Heart right ventricle (tissue), 16 donors: Measurements from ENCODE around the gene ZNF485. TPM values are rescaled to one million over a fixed set of nuclear protein-coding genes. Genes with fewer than 3 reads are reported as not detected.

Experiments used
- ATAC-seq, 8 donors: fragments of 200-7000 bp; cut with Tn5 transposase; one replicate each; pipeline ENCODE4 v1.9.1; 2020; ENCODE audit warnings: mild to moderate bottlenecking in 8 of 8, moderate library complexity in 8 of 8, moderate number of reproducible peaks in 1 of 8
- DNase-seq, 2 donors: peaks; one replicate each; pipeline ENCODE4 v3.0.0-alpha.2; 2020
- H3K27ac ChIP-seq, 10 donors: fragments of 200-600 bp; sonication (generic) in 2 of 10; one replicate each; pipeline versions ENCODE4 v1.5.0 to v1.8.0; 2020 to 2022; ENCODE audit warnings: mild to moderate bottlenecking in 3 of 10
- H3K27me3 ChIP-seq, 7 donors: fragments of 200-600 bp; one replicate each; pipeline ENCODE4 v1.8.0; 2021 to 2022; ENCODE audit warnings: mild to moderate bottlenecking in 2 of 7
- H3K36me3 ChIP-seq, 9 donors: fragments of 200-600 bp; sonication (generic) in 1 of 9; one replicate each; pipeline versions ENCODE4 v1.5.0 to v1.8.0; 2020 to 2022; ENCODE audit warnings: mild to moderate bottlenecking in 2 of 9
- H3K4me1 ChIP-seq, 9 donors: fragments of 200-600 bp; sonication (generic) in 1 of 9; one replicate each; pipeline versions ENCODE4 v1.5.0 to v1.8.0; 2020 to 2022; ENCODE audit warnings: mild to moderate bottlenecking in 4 of 9
- H3K4me3 ChIP-seq, 10 donors: fragments of 200-600 bp; sonication (generic) in 2 of 10; one replicate each; pipeline versions ENCODE4 v1.5.0 to v1.8.0; 2020 to 2022; ENCODE audit warnings: mild to moderate bottlenecking in 7 of 10, moderate library complexity in 2 of 10
- H3K9me3 ChIP-seq, 11 donors: fragments of 200-600 bp in 10 of 11; sonication (generic) in 2 of 11; one replicate each; pipeline versions ENCODE4 v1.5.0 to v1.8.0; 2013 to 2022; ENCODE audit warnings: mild to moderate bottlenecking in 2 of 11, control low read depth in 1 of 11, moderate library complexity in 1 of 11
- WGBS, 2 donors: extraction: QIAGEN DNeasy Blood & Tissue Kit; methylation state at CpG; one replicate each; pipeline ENCODE4 v1.1.7; 2013; ENCODE audit warnings: inconsistent platforms in 1 of 2; 5-methylcytosine and 5-hydroxymethylcytosine counted together
- intact Hi-C, 10 donors: fragments of 100-400 bp; cut with DNase I; formaldehyde crosslinking; loops; one replicate each; pipeline versions ENCODE4 v1.11.1 to v1.14.2; 2022
- polyA plus RNA-seq, 2 donors: library from polyadenylated mRNA; stranded (reverse); fragments of 200-250 nt; gene quantifications; one replicate each; pipeline ENCODE4 v1.2.3, GENCODE V29; 2013
- total RNA-seq, 10 donors: library from RNA; stranded (reverse); fragmentation: NEBNext Ultra II Directional in 3 of 10; extraction: Animal tissue kit (Norgen Biotek cat#: 25700) in 3 of 10; gene quantifications; one replicate each; pipeline versions ENCODE4 v1.2.1 to v1.2.4, GENCODE V29; 2021 to 2023
- TF ChIP-seq, protein P1 (sequence below), 9 donors: fragments of 200-600 bp; sonication (generic) in 2 of 9; IDR thresholded peaks; one replicate each; pipeline versions ENCODE4 v1.5.0 to v1.8.0; 2021 to 2022; ENCODE audit warnings: antibody characterized with exemption in 9 of 9, mild to moderate bottlenecking in 5 of 9, moderate library complexity in 1 of 9
- donor health status: Arrhythmogenic right ventricular cardiomyopathy.
- donor health status: ischemic (EF 13 %, LVEDD 7.1; RV severe dilation, severe dysfunction).
- donor health status: healthy with polysubstance abuse.
- donor health status: DM: no; HTN: yes; CAD: no.
- donor health status: DM: no; HTN: no; CAD: no.
- donor health status: ischemic (EF 25% LVEDD 6.9; RV normal size, moderate dysfunction).
- donor health status: ischemic (EF 25% LVEDD 5.7; RV mildly dilated, moderate dysfunction).
- donor health status: healthy.
- donor health status: DM: yes; HTN: yes; CAD: no.
- donor health status: Ischemic cardiomyopathy.
- donor health status: ischemic (EF 35%, LVEDD 5.7; RV mildly dilated, moderate dysfunction).
- donor health status: nonischemic (EF 11% LVEDD 7.7; RV severe dilation, severe dysfunction).
- donor health status: DM: yes; HTN: yes; CAD: no.
- donor health status: PGD.
- donor health status: ischemic (EF 29% LVEDD 5.4; RV normal size, mild dysfunction).
- donor health status: nonischemic (EF 23%, LVEDD 6.1; RV moderate dilation, normal function).

The ZNF485 gene
- total and polyA plus RNA-seq, 12 donors: 0.81 to 2.3 (median 1.5) TPM

DNA sequence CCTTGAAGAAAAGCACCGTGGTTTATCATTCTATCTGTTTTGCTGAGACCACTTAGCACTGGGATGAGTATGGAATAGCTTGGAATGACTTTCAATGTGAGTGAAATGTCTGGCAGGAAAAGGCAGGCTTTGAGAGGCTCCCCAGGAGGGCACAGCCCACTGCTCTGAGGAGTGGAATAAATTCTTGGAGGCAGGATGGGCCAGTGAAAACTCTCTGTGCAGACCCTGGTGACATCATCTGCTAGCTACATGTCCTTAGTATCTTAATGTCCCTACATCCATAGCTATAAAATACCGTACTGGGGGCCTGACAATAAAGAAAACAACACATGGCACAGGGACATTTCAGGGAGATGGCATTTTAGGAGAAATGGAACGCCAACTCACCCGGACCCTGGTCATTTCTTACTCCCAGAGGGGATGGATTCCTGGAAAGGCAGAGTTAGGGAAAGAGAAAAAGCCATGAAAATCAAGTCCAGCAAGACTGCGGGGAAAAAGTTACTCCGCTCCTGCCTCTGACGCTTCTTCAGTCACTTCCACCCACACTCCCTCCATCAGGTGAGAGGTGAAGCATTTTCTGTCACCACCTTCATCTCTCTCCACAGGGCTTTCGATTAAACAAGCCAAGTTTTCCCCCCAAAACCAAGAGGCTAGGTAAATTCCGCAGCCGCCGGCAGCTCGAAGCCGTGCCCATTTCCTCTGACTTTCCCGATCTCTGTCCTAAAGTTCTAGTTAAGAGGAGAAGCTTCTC lies 32.8 kb upstream of the ZNF485 start:
- DNase-seq (no peak), ATAC-seq (no peak)
- H3K27ac ChIP-seq: peak overlapping the region in 9 of 10 donors; percentile 52 to 83 (median 60)
- intact Hi-C loops: no loop called here
- TF ChIP-seq, protein P1, sequence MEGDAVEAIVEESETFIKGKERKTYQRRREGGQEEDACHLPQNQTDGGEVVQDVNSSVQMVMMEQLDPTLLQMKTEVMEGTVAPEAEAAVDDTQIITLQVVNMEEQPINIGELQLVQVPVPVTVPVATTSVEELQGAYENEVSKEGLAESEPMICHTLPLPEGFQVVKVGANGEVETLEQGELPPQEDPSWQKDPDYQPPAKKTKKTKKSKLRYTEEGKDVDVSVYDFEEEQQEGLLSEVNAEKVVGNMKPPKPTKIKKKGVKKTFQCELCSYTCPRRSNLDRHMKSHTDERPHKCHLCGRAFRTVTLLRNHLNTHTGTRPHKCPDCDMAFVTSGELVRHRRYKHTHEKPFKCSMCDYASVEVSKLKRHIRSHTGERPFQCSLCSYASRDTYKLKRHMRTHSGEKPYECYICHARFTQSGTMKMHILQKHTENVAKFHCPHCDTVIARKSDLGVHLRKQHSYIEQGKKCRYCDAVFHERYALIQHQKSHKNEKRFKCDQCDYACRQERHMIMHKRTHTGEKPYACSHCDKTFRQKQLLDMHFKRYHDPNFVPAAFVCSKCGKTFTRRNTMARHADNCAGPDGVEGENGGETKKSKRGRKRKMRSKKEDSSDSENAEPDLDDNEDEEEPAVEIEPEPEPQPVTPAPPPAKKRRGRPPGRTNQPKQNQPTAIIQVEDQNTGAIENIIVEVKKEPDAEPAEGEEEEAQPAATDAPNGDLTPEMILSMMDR (IDR thresholded peaks at IDR 0.05): no peak
- H3K36me3 ChIP-seq: peaks cover 0 to under 1% (median 0%) of the 10 kb centered on the region in 9 donors
- no peaks in the 10 kb centered on the region for H3K9me3 ChIP-seq
- H3K27me3 ChIP-seq: no peaks in the 10 kb centered on the region
- H3K4me3 ChIP-seq: peak overlapping the region; percentile 7 to 74 (median 63)
- H3K4me1 ChIP-seq: peaks cover 0 to 20% (median 14%) of the 10 kb centered on the region in 9 donors
- WGBS, 2 donors: 42 to 44% methylated on average over 14 of the region's 14 CpGs

DNA sequence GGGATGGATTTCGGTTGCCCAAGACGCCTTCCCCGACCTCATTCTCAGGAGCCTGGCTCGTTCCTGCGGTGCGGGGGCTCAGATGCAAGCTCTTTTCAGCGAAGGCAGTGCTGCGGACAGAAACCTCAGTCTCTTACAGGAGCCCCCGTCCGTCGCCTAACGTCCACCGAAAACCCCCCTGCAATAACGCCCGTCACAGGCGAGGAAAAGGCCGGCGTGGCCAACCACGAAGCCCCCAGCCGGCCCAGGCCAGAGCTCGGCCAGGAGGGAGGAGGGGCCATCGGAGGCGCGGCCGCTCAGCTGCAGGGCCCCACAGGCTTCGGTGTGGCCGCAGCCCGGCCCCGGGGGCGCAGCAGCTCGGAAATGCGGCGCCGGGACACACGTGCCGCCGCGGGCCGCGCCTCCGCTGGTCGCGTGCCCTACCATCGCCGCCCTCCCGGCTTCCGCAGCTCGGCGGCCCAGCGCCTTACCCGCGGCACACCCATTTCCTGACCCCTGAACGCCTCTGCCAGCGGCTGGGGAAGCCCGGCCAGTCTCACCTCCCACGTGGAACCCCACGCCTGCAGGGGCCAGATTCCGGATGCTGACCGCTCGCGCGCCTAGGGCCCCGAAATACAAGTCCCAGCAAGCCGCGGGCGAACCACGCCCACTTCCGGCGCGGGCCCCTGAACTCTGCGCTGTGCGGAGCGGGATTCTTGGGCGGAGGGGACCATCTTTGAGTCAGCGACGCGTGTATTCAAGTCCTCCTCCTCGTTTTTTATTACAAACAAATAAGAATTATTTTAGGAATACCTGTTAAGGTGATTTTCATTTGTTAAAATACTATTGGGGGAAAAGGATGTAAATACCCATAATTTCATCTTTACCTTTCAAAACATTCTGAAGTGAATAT lies 32.0 kb upstream of the ZNF485 start, which contains the start of gene ZNF239:
Gene ZNF239, minus strand, starts transcription at position 616 of the 892 bp plus-strand sequence. CDS start 16,537 bp downstream, outside the sequence.
- intact Hi-C loops: loop anchor here in 1 of 10 donors (2.0 kb wide), 1 partner anchor 75 kb away; the partner anchor contains the start of gene ZNF32
- 1 to 4% methylated on average over 76 to 78 of the region's 78 CpGs for WGBS, 2 donors
- no peaks in the 10 kb centered on the region for H3K9me3 ChIP-seq
- H3K36me3 ChIP-seq: no peaks in the 10 kb centered on the region
- peak within 1 kb of the TSS in 9 of 10 donors; percentile 52 to 83 (median 60) for H3K27ac ChIP-seq
- peak; percentile 95 to 99 (median 98) for ATAC-seq
- H3K4me3 ChIP-seq: peak within 1 kb of the TSS; percentile 7 to 74 (median 63)
- TF ChIP-seq, protein P1 (IDR thresholded peaks at IDR 0.05): peak in 1 of 9 donors; percentile 15
- no peaks in the 10 kb centered on the region for H3K27me3 ChIP-seq
- peaks cover 0 to 20% (median 14%) of the 10 kb centered on the region in 9 donors for H3K4me1 ChIP-seq
- peak; percentile 91 to 92 for DNase-seq

DNA sequence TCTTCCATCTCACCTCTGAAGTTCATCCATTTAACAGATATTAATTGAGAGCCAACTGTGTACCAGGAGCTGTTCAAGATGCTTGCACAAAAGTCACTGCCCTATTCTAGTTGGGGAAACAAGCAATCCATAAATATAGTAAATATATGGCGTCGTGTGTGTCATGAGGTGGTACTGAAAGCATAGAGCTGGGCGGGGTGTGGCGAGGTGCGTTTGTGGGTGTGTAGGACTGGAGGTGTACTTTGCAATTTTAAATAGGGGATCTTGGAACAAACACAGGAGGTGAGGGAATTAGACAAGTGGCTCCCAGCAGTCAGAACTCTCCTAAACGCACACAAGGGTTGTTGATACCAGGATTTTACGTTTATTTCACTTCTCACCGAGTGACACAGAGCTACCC lies 31.3 kb upstream of the ZNF485 start:
- 91 to 93% methylated on average over 8 of the region's 8 CpGs for WGBS, 2 donors
- H3K36me3 ChIP-seq: no peaks in the 10 kb centered on the region
- peak overlapping the region in 9 of 10 donors; percentile 48 to 74 (median 63) for H3K4me3 ChIP-seq
- TF ChIP-seq, protein P1 (IDR thresholded peaks at IDR 0.05): no peak
- H3K27me3 ChIP-seq: no peaks in the 10 kb centered on the region
- intact Hi-C loops: loop anchor here in 1 of 10 donors (2.0 kb wide), 1 partner anchor 74 kb away; the partner anchor contains the start of gene ZNF32
- peaks cover 0 to 20% (median 14%) of the 10 kb centered on the region in 9 donors for H3K4me1 ChIP-seq
- ATAC-seq: no peak
- H3K9me3 ChIP-seq: no peaks in the 10 kb centered on the region
- no peak for DNase-seq
- H3K27ac ChIP-seq: peak overlapping the region in 5 of 10 donors; percentile 28 to 77 (median 59)

DNA sequence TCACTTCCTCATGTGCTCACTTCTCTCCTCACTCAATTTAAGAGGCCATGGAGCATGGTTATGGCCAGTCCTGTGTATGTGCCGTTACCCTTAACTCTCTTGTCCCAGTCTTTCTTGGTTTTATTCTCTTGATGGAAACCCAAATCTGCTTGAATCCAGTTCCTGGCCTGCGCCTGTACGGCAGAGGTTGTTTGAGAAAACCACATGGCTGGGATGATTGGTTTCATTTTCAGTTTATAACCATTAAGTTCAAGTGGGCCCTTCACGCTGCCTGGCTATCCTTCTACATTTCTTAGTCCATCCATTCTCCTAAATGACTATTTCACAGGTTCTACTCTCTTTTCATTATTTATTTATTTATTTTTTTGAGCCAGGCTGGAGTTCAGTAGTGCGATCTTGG lies 30.2 kb upstream of the ZNF485 start:
- H3K9me3 ChIP-seq: no peaks in the 10 kb centered on the region
- no peak overlapping the region for H3K27ac ChIP-seq
- H3K4me3 ChIP-seq: no peak overlapping the region
- no peak for DNase-seq
- 94 to 96% methylated on average over 5 of the region's 5 CpGs for WGBS, 2 donors
- H3K27me3 ChIP-seq: peaks cover 0 to 2% (median 0%) of the 10 kb centered on the region in 7 donors
- H3K4me1 ChIP-seq: peaks cover 0 to 20% (median 11%) of the 10 kb centered on the region in 9 donors
- intact Hi-C loops: no loop called here
- no peaks in the 10 kb centered on the region for H3K36me3 ChIP-seq
- ATAC-seq: no peak
- TF ChIP-seq, protein P1 (IDR thresholded peaks at IDR 0.05): no peak
